HFFc6 (cell line): Measurements from ENCODE around the gene WDR33. TPM values are rescaled to one million over a fixed set of nuclear protein-coding genes. Genes with fewer than 3 reads are reported as not detected.

Experiments used
- DNase-seq: peaks from one replicate; pipeline ENCODE4 v3.0.0-alpha.2; 2018
- H3K27ac Mint-ChIP-seq: 2 replicates; pipeline ENCODE4 v1.8.0; 2020; ENCODE audit warnings: mild to moderate bottlenecking, mixed read lengths
- H3K27me3 Mint-ChIP-seq: 2 replicates; pipeline ENCODE4 v1.8.0; 2021; ENCODE audit warnings: mild to moderate bottlenecking, moderate library complexity, mixed read lengths; ENCODE audit not compliant: insufficient read depth
- H3K36me3 Mint-ChIP-seq: 2 replicates; pipeline ENCODE4 v1.8.0; 2021; ENCODE audit warnings: low read depth, mixed read lengths
- H3K4me1 Mint-ChIP-seq: 2 replicates; pipeline ENCODE4 v1.8.0; 2020; ENCODE audit warnings: low read depth, mixed read lengths
- H3K4me3 Mint-ChIP-seq: 2 replicates; pipeline ENCODE4 v1.8.0; 2020; ENCODE audit warnings: mild to moderate bottlenecking, moderate library complexity, mixed read lengths
- H3K9me3 Mint-ChIP-seq: 2 replicates; pipeline ENCODE4 v1.8.0; 2020; ENCODE audit warnings: mild to moderate bottlenecking, mixed read lengths
- CTCF ChIP-seq: fragments of 200-600 bp; sonication (generic); IDR thresholded peaks from 2 replicates; pipeline ENCODE4 v1.5.0; 2021; ENCODE audit warnings: antibody characterized with exemption, mild to moderate bottlenecking
- total RNA-seq, 6 experiments: library from RNA; stranded (reverse); fragmentation: NEBNext Ultra II Directional; extraction: Animal tissue kit (Norgen Biotek cat#: 25700); gene quantifications; 2 replicates in 1 of 6; 3 replicates in 5 of 6; pipeline ENCODE4 v1.2.3, GENCODE V29; 2021

The WDR33 gene
- total RNA-seq, 6 experiments from 2014 or later: 36.3 to 40.1 (median 39.4) TPM

DNA sequence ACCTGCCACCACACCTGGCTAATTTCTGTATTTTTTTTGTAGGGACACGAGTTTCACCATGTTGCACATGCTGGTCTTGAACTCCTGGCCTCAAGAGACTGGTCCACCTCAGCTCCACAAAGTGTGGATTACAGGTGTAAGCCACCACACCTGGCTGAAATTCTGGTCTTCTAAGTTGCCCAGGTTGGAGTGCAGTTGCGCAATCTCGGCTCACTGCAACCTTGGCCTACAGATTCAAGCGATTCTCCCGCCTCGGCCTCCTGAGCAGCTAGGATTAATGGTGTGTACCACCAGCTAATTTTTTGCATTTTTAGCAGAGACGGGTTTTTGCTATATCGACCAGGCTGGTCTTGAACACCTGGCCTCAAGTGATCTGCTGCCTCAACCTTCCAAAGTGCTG, 41.4 kb upstream of the WDR33 start:
- peaks cover 26% of the 10 kb centered on the region for H3K36me3 Mint-ChIP-seq

DNA sequence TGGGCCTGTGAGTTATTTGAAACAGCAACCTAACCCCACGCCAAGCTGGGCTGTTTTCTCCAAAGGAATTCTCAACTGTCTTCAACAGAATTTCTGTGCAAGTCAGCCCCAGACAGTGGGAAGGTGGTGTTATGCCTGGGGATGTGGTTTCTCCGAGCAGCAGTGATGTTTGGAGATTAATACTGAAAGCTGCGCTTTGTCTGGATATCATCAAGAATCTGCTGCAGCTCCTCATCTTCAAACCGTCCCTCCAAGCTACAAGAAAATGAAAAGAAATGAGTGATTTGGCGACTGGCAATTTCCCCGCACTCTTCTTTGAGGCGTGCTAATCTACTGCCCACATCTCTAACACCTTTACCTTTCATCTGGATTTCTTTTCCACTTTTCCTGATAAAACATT, 37.0 kb upstream of the WDR33 start:
- Mint-ChIP-seq H3K27ac (no peak overlapping the region), H3K36me3 (peaks cover 39% of the 10 kb centered on the region), H3K4me1 (no peaks in the 10 kb centered on the region), H3K4me3 (no peak overlapping the region), H3K27me3 (no peaks in the 10 kb centered on the region; the same call in 1 of the 2 replicates), H3K9me3 (no peaks in the 10 kb centered on the region)
- no peak for TF ChIP-seq CTCF
- no peak for DNase-seq

More for the DNA sequence above, 41.4 kb upstream of the WDR33 start:
- H3K4me1 Mint-ChIP-seq: peaks cover 21% of the 10 kb centered on the region
- no peak for DNase-seq
- H3K9me3 Mint-ChIP-seq: no peaks in the 10 kb centered on the region
- no peak overlapping the region for H3K27ac Mint-ChIP-seq
- TF ChIP-seq CTCF: no peak
- no peak overlapping the region for H3K4me3 Mint-ChIP-seq
- H3K27me3 Mint-ChIP-seq: no peaks in the 10 kb centered on the region

- Mint-ChIP-seq H3K36me3 (peaks cover 31% of the 10 kb centered on the region), H3K27me3 (no peaks in the 10 kb centered on the region; the same call in none of the 2 replicates), H3K4me3 (no peak overlapping the region), H3K27ac (no peak overlapping the region), H3K9me3 (no peaks in the 10 kb centered on the region), H3K4me1 (no peaks in the 10 kb centered on the region)
- TF ChIP-seq CTCF: no peak
- no peak for DNase-seq
These were observed 34.0 kb upstream of the WDR33 start for GRCh38 chr2:127844973-127845372.

DNA sequence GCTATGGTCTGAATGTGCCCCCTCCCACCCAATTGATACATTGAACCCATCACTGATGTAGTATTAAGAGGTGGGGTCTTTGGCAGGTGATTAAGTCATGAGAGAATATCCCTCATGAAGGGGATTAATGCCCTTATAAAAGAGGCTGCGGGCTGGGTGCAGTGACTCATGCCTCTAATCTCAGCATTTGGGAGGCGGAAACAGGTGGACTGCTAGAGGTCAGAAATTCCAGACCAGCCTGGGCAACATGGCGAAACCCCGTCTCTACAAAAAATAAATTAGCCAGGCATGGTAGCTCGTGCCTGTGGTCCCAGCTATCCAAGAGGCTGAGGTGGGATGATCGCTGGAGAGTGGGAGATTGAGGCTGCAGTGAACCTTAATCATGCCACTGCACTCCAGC, 32.7 kb upstream of the WDR33 start:
- Mint-ChIP-seq H3K4me3 (no peak overlapping the region), H3K9me3 (no peaks in the 10 kb centered on the region)
- no peak for TF ChIP-seq CTCF

DNA sequence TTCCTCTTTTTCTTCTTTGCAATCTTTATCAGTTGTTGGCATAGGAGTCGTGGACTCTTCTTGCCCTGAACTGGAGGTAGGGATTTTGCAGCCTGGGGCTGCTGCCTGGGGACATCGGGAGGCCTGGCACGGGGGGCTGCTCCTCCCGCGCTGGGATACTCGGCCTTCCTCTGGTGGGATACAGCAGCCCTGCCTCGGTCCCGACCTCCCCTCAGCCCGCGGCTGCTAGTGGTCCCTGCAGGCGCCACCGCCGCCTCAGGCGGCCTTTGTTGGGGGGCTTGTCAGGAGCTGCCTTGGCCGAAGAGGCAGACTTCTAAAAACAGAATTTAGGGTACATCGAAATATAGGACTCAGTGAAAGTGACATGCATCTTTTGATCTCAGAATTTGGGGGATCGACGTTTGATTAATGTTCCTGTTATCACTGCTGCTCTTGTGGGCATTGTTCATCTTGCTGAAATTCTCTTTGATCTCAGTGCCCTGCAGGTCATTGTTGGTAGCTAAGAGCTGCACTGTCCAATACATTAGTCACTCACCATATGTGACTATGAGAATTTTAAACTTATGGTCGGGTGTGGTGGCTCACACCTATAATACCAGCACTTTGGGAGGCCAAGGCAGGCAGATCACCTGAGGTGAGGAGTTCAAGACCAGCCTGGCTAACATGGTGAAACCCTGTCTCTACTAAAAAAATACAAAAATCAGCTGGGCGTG, 30.7 kb upstream of the WDR33 start:
- H3K27me3 Mint-ChIP-seq: peaks cover 4% of the 10 kb centered on the region
- H3K36me3 Mint-ChIP-seq: peaks cover 10% of the 10 kb centered on the region
- no peak for DNase-seq
- H3K4me3 Mint-ChIP-seq: no peak overlapping the region
- no peaks in the 10 kb centered on the region for H3K4me1 Mint-ChIP-seq
- H3K27ac Mint-ChIP-seq: no peak overlapping the region
- no peak for TF ChIP-seq CTCF
- H3K9me3 Mint-ChIP-seq: no peaks in the 10 kb centered on the region

More for the DNA sequence above, 32.7 kb upstream of the WDR33 start:
- Mint-ChIP-seq H3K27me3 (no peaks in the 10 kb centered on the region; the same call in none of the 2 replicates), H3K27ac (no peak overlapping the region), H3K36me3 (peaks cover 21% of the 10 kb centered on the region), H3K4me1 (no peaks in the 10 kb centered on the region)
- DNase-seq: no peak
